Ovary (tissue), 9 donors: Measurements from ENCODE around the gene UNC5B. TPM values are rescaled to one million over a fixed set of nuclear protein-coding genes. Genes with fewer than 3 reads are reported as not detected.

Source experiments
- DNase-seq, 5 donors: peaks; one replicate each; pipeline ENCODE4 v3.0.0-alpha.2; 2019 to 2020
- H3K27ac ChIP-seq, 2 donors: fragments of 200-600 bp; one replicate each; pipeline versions ENCODE4 v1.5.1 to v1.8.0; 2019 to 2022
- H3K27me3 ChIP-seq: fragments of 200-600 bp; one replicate; pipeline ENCODE4 v1.8.0; 2022
- H3K36me3 ChIP-seq: fragments of 200-600 bp; sonication (generic); one replicate; pipeline ENCODE4 v1.5.1; 2019
- H3K4me1 ChIP-seq: one replicate; pipeline ENCODE4 v1.8.1; 2013; ENCODE audit warnings: mild to moderate bottlenecking, moderate library complexity; ENCODE audit not compliant: insufficient read depth
- H3K4me3 ChIP-seq: fragments of 200-600 bp; sonication (generic); one replicate; pipeline ENCODE4 v1.5.1; 2017
- H3K9me3 ChIP-seq, 2 donors: fragments of 200-600 bp in 1 of 2; sonication (generic) in 1 of 2; one replicate each; pipeline versions ENCODE4 v1.5.1 to v1.8.1; 2013 to 2019; ENCODE audit warnings: mild to moderate bottlenecking in 1 of 2, moderate library complexity in 1 of 2
- EP300 ChIP-seq: sonication (generic); formaldehyde crosslinking; IDR thresholded peaks from one replicate; pipeline ENCODE4 v1.6.1; 2017; ENCODE audit warnings: antibody characterized with exemption
- POLR2A ChIP-seq: fragments of 450-650 bp; IDR thresholded peaks from one replicate; pipeline ENCODE4 v1.6.1; 2017; ENCODE audit warnings: antibody characterized with exemption, mild to moderate bottlenecking, moderate library complexity
- WGBS, 3 donors: extraction: QIAGEN DNeasy Blood & Tissue Kit in 1 of 3; methylation state at CpG; one replicate each; pipeline versions ENCODE4 v1.1.5 to v1.1.7; 2013 to 2017; 5-methylcytosine and 5-hydroxymethylcytosine counted together
- intact Hi-C, 4 donors: fragments of 100-400 bp; cut with DNase I; formaldehyde crosslinking; loops; one replicate each; pipeline versions ENCODE4 v1.11.0 to v1.15.1; 2022 to 2023
- polyA plus RNA-seq, 2 donors: library from polyadenylated mRNA; stranded (reverse); fragments of 200-250 nt in 1 of 2; fragments of 350-450 nt in 1 of 2; fragmentation: Illumina TruSeq in 1 of 2; extraction: RNeasy Lipid Tissue Mini Kit (QIAGEN cat#74804) in 1 of 2; gene quantifications; one replicate each; pipeline ENCODE4 v1.2.3, GENCODE V29; 2013 to 2014
- total RNA-seq, 7 donors: library from RNA; depleted of rRNA in 2 of 7; stranded (reverse); fragments of >200 nt in 2 of 7; fragmentation: NEBNext Ultra II Directional in 3 of 7; extraction: Animal tissue kit (Norgen Biotek cat#: 25700) in 3 of 7; gene quantifications; one replicate each; pipeline versions ENCODE4 v1.1.0 to v1.2.4, GENCODE V29; 2016 to 2023
- TF ChIP-seq, protein P1 (sequence below), 3 donors: fragments of 450-650 bp in 2 of 3; fragments of 200-600 bp in 1 of 3; IDR thresholded peaks; one replicate each; pipeline versions ENCODE4 v1.5.1 to v1.8.0; 2016 to 2022; ENCODE audit warnings: antibody characterized with exemption in 3 of 3, mild to moderate bottlenecking in 1 of 3
- donor health status: DM: no; HTN: no; CAD: no; lungs with moderate emphysema.
- donor health status: DM: no; HTN: no; CAD: no.
- donor health status: Bipolar disorder and iron deficiency.
- donor health status: DM: yes; HTN: yes; CAD: no.
- donor health status: DM: no; HTN: no; CAD: no.
- donor health status: DM: yes; HTN: yes; CAD: no.

The UNC5B gene
- total and polyA plus RNA-seq, 9 donors = 2.7 to 48.0 (median 6.3) TPM

DNA sequence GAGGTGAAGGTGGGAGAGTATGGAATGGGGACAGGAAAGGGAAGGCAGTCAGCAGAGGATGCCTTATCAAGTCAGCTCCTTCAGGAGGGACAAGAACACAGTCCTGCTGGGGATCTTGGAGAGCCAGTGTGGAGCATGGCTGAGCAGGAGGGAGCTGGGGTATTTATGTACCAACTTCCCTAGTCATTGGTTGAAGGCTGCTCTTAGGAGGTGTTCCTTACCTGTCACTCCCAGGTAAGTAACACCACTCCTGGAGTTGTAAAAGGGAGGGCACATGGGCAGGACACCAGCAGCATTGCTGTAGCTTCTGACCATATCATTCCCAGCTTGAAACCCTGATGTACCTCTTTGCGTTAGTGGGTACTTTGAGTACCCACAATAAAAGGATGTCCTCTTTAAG lies 136.5 kb downstream of the UNC5B start:
- 93 to 100% (median 95%) methylated on average over 1 of the region's 1 CpG for WGBS, 3 donors
- H3K4me3 ChIP-seq = no peak overlapping the region
- intact Hi-C loops = loop anchor here in 1 of 4 donors (2.0 kb wide), 1 partner anchor 20 kb away; no protein-coding TSS in a partner anchor
- no peak for DNase-seq
- TF ChIP-seq, protein P1, sequence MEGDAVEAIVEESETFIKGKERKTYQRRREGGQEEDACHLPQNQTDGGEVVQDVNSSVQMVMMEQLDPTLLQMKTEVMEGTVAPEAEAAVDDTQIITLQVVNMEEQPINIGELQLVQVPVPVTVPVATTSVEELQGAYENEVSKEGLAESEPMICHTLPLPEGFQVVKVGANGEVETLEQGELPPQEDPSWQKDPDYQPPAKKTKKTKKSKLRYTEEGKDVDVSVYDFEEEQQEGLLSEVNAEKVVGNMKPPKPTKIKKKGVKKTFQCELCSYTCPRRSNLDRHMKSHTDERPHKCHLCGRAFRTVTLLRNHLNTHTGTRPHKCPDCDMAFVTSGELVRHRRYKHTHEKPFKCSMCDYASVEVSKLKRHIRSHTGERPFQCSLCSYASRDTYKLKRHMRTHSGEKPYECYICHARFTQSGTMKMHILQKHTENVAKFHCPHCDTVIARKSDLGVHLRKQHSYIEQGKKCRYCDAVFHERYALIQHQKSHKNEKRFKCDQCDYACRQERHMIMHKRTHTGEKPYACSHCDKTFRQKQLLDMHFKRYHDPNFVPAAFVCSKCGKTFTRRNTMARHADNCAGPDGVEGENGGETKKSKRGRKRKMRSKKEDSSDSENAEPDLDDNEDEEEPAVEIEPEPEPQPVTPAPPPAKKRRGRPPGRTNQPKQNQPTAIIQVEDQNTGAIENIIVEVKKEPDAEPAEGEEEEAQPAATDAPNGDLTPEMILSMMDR (IDR thresholded peaks at IDR 0.05) = no peak
- TF ChIP-seq POLR2A (no peak), EP300 (no peak)
- no peaks in the 10 kb centered on the region for H3K27me3 ChIP-seq
- no peaks in the 10 kb centered on the region for H3K9me3 ChIP-seq
- H3K36me3 ChIP-seq = no peaks in the 10 kb centered on the region
- no peak overlapping the region for H3K27ac ChIP-seq
- H3K4me1 ChIP-seq = no peaks in the 10 kb centered on the region

DNA sequence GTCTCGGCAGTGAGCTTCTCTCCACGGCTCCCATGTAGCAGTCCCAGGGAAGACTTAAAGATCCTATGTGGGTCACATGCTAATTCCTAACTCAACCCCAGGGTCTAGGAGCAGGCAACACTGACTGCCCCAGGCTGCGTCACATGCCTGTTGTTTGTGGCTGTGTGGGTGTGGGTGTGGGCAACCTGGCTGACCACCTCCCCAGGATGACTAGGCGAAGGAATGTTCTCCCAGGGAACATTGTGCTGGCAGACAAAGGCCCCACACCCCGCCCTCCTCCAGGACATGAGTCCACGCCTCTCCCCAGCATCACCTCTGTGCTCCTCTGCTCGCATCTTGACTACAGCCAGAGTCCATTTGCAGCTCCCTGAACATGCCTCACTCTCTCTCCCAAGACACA lies 137.0 kb downstream of the UNC5B start:
- DNase-seq = no peak
- Histone ChIP-seq H3K27me3 (no peaks in the 10 kb centered on the region), H3K27ac (no peak overlapping the region), H3K9me3 (no peaks in the 10 kb centered on the region), H3K4me1 (no peaks in the 10 kb centered on the region), H3K36me3 (no peaks in the 10 kb centered on the region), H3K4me3 (no peak overlapping the region)
- WGBS, 3 donors = 94 to 95% (median 95%) methylated on average over 7 of the region's 7 CpGs
- TF ChIP-seq POLR2A (no peak), EP300 (no peak)
- TF ChIP-seq, protein P1 (IDR thresholded peaks at IDR 0.05) = no peak
- intact Hi-C loops = loop anchor here in 1 of 4 donors (2.0 kb wide), 1 partner anchor 19 kb away; no protein-coding TSS in a partner anchor

DNA sequence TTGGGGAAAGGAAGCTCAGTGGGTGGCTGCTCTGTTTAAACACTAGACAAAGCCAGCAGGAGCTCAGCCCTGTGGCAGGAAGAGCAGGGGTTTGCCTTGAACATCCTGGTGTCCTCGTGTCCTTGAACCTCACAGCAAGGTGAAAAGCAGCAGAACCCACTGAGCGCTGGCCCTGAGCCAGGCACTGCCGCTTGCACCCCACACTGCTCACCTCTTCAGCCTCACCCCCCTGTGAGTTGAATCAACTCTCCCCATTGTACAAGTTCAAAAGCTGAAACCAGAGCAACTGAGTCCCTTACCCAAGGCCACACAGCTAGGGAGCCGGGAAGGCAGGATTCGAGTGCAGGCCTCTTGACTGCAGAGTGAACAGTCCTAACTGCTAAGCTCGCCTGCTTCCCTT lies 138.7 kb downstream of the UNC5B start:
- Histone ChIP-seq H3K27me3 (no peaks in the 10 kb centered on the region), H3K4me3 (no peak overlapping the region), H3K27ac (no peak overlapping the region), H3K36me3 (no peaks in the 10 kb centered on the region), H3K4me1 (no peaks in the 10 kb centered on the region), H3K9me3 (no peaks in the 10 kb centered on the region)
- no peak for DNase-seq
- no peak for TF ChIP-seq POLR2A
- no peak for TF ChIP-seq EP300
- TF ChIP-seq, protein P1 (IDR thresholded peaks at IDR 0.05) = no peak
- WGBS, 3 donors = 70 to 84% (median 79%) methylated on average over 6 of the region's 6 CpGs
- intact Hi-C loops = no loop called here

DNA sequence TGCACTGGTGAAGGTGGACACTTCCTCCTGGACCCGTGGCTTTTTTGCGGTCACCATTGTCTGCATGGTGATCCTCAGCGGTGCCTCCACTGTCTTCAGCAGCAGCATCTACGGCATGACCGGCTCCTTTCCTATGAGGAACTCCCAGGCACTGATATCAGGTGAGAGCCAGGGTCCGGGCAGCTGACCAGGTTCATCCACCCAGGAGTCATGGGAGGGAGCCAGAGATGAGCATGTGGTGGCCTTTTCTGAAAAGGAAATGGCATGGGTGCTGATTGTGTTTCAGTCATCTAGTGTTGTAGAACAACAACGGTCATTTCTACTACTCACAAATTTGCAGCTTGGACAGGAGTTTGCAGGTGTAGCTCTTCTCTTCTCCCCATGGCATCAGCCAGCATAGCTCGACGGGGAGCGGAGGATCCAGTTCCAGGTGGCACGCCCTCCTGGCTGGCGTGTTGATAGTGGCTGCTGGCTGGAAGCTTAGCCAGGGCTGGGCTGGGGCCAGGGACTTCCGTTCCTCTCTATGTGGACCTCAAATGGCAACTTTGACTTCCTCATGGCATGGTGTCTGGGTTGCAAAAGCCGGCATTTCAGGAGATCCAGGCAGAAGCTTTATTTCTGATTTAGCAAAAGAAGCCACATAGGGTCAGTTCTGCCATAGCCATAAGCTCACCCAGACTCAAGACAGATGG lies 139.4 kb downstream of the UNC5B start:
- Histone ChIP-seq H3K27me3 (no peaks in the 10 kb centered on the region), H3K36me3 (no peaks in the 10 kb centered on the region), H3K4me1 (no peaks in the 10 kb centered on the region), H3K9me3 (no peaks in the 10 kb centered on the region), H3K4me3 (no peak overlapping the region), H3K27ac (no peak overlapping the region)
- 84 to 88% (median 88%) methylated on average over 14 of the region's 14 CpGs for WGBS, 3 donors
- no peak for DNase-seq
- intact Hi-C loops = no loop called here
- TF ChIP-seq POLR2A (no peak), EP300 (no peak)
- TF ChIP-seq, protein P1 (IDR thresholded peaks at IDR 0.05) = no peak

Other genes with a start within 250 kb of the UNC5B start
- gene SLC29A3, start 106.7 kb downstream of the UNC5B start, total RNA-seq = 10 to 100 TPM; 10.1 to 18.3 (median 15.5) TPM
- gene SLC29A3, start 106.7 kb downstream of the UNC5B start, polyA plus RNA-seq = 10 to 100 TPM; 13.1 to 16.6 TPM
- 100 to 1,000 TPM in 1 of 7 donors, 10 to 100 TPM in 5, 1 to 10 TPM in 1; 7.5 to 108 (median 40.5) TPM for gene CDH23, start 184.3 kb downstream of the UNC5B start, total RNA-seq
- gene CDH23, start 184.3 kb downstream of the UNC5B start, polyA plus RNA-seq = 10 to 100 TPM; 10.9 to 13.3 TPM